ENCODE results near the gene HS3ST6.
"Not testable (repeated sequence)": the region's sequence is repeated elsewhere in the genome, so short reads cannot be mapped to it uniquely, and the experiment has no call there.

HS3ST6 gene

DNA sequence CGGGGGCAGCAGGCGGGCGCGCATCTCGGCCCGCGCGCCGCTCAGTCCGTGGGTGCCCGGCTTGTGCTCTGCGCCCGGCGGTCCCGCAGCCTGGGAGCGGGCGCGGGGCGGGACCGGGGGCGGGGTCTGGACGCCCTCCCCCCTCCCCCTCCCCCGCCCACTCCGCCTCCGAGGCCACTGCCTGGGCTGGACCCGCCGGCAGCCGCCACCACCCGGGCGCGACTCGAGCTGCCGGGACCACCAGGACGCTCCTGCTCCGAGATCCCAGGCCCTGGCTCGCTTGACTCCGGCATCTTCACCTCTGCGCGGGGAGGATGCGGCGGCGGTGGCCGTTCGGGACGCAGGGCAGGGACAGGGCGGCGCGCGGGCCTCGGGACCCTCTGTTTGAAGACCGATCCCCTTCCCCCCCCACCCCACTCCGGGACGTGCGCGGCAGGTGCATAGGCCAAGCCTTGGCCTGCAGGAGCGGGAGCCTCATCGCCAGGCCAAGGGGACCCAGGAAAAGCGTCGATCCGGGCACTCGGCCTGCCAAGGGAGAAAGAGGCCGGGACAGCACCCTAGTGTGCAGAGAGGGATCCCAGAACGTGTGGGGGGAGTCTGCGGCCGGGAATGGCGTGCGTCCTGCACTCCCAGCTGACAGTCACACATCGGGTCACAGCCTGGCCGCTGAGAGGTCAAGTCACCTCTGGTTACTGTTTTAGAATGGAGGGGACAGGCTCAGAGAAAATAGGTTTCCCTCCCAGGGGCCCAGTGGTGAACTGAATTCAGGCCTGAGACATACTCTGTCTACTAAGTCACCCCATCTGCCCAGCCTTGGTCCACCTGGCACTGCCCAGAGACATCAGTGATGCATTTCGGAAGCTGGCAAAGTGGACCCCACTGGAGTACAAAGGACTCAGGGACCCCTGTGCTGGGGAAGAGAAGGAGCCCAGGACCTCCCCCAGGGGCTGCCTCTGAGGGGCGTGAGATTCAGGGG lies at the start of gene HS3ST6:
HS3ST6 (minus strand) TSS at position 65 of the 976 bp plus-strand sequence. CDS start 92 bp downstream, outside the sequence.
- DNase-seq = no peak

- DNase-seq = no peak
Measured at GRCh38 chr16:1966460-1966859, 48.2 kb upstream of the HS3ST6 start, which contains the start of gene RNF151. Gene RNF151, plus strand, starts transcription at chr16:1966856. Its CDS starts 26 bp downstream, at chr16:1966882.

- no peak for DNase-seq
Measured at GRCh38 chr16:1965396-1966001, 47.3 kb upstream of the HS3ST6 start.

- peak; percentile 99 for DNase-seq
Measured at GRCh38 chr16:1964506-1965395, 46.5 kb upstream of the HS3ST6 start, which contains the start of gene RPS2. Gene RPS2, minus strand, starts transcription at chr16:1964826. Its CDS starts 201 bp downstream, at chr16:1964625.

DNA sequence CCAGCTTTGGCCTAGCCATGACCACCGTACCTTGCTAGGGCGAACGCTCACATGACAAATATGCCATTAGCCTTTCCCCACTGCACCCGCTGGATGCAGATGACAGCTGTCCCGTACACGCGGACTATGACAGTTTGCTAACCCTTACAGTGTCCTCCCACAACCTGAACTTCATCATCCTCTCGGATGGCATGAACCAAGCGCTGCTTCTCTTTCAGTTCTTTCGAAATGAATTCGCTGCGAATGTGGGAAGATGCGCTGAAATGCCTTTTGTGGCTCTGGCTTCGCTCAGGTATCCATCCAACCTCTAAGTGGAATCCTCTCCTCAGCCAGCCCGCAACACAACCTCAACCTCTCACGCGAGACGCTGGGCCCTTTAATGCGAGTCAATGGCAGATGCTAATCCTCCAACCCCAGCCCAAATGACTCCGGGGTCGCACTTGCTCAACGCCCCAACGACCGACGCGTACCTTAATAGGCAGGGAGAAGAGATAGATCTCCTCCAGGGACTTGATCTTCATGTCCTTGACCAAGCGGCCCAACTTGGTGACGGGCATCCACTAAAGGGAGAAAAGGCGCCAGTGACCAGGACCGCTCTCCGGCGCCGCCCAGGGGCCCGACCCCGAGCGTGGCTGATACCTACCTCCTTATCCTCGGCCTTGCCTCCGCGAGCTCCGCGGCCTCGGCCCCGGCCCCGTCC lies 45.7 kb upstream of the HS3ST6 start:
- DNase-seq = no peak

- DNase-seq = not testable (repeated sequence)
Measured at GRCh38 chr16:1962161-1963153, 44.2 kb upstream of the HS3ST6 start.

GRCh38 chr16:1961651-1962067 lies 43.4 kb upstream of the HS3ST6 start:
- DNase-seq = no peak

- no peak for DNase-seq
Measured at GRCh38 chr16:1960665-1961630, 42.7 kb upstream of the HS3ST6 start.

- peak; percentile 94 for DNase-seq
Measured at GRCh38 chr16:1959269-1960039, 41.2 kb upstream of the HS3ST6 start, which contains the start of gene NDUFB10. Gene NDUFB10, plus strand, starts transcription at chr16:1959538. Its CDS starts 87 bp downstream, at chr16:1959625.

GRCh38 chr16:1958715-1959268 lies 40.6 kb upstream of the HS3ST6 start:
- DNase-seq = no peak

- DNase-seq = not testable (repeated sequence)
Measured at GRCh38 chr16:1958143-1958491, 39.9 kb upstream of the HS3ST6 start.

GRCh38 chr16:1957434-1958142 lies 39.4 kb upstream of the HS3ST6 start:
- not testable (repeated sequence) for DNase-seq

- no peak for DNase-seq
Measured at GRCh38 chr16:1953734-1954133, 35.5 kb upstream of the HS3ST6 start.

- no peak for DNase-seq
Measured at GRCh38 chr16:1950559-1950958, 32.3 kb upstream of the HS3ST6 start.

- no peak for DNase-seq
Measured at GRCh38 chr16:1950047-1950446, 31.8 kb upstream of the HS3ST6 start.

- DNase-seq = no peak
Measured at GRCh38 chr16:1949507-1949906, 31.3 kb upstream of the HS3ST6 start.

GRCh38 chr16:1947369-1947670 lies 29.1 kb upstream of the HS3ST6 start:
- no peak for DNase-seq

All from activated CD8-positive, alpha-beta memory T cell treated with anti-CD3 and anti-CD28 coated beads, Interleukin-2, amount 50 U/mL, for 4 hours (primary cell).